HG02938 (cell line): ENCODE results near the gene ANKRD2.
"Not testable (repeated sequence)": the region's sequence is repeated elsewhere in the genome, so short reads cannot be mapped to it uniquely, and the experiment has no call there.

ENCODE experiments used
- ATAC-seq: cut with Tn5 transposase; IDR thresholded peaks from one replicate; pipeline ENCODE4 v1.9.1; 2021; ENCODE audit warnings: mild to moderate bottlenecking, moderate library complexity; ENCODE audit not compliant: unreplicated experiment

The ANKRD2 gene

DNA sequence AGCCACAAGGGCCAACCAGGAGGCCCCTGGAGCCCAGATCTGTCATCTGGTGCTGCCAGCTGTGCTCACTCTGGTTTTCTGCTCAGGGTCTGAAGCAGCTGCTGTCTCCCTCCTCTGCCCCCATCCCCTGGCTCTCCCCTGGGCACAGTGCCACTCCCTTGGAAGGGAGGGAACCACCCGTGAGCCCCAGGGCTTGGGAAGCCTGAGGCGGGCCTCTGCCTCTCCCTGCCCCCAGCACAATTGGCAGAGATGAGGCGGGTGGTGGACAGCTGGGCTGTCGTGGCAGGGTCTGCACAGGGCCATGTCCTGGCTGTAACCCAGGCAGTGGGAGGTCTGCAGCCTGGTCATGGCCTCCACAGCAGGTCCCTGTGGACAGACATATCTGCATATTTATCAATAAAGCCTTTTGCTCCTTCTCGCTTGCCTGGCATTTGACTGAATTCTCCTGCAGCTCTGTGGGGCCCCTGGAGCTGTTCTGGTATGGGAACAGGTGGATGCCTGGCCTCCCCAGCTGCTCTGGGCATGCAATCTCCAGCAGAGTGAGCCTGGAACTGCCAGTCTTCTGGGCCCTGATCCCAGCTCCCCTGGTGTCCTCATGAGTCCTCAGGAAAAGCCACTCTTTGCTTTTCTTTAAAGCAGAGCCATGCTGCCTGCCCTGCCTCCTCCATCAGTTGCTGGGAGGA lies 1.6 kb upstream of the ANKRD2 start:
- no peak for ATAC-seq

GRCh38 chr10:97571622-97572021 lies 957 bp upstream of the ANKRD2 start:
- no peak for ATAC-seq

GRCh38 chr10:97573021-97573420 lies 442 bp downstream of the ANKRD2 start:
- no peak for ATAC-seq

GRCh38 chr10:97573672-97574071 lies 1.1 kb downstream of the ANKRD2 start:
- ATAC-seq, result no peak

GRCh38 chr10:97574374-97575126 lies 2.0 kb downstream of the ANKRD2 start:
- ATAC-seq, result no peak

GRCh38 chr10:97575127-97575668 lies 2.6 kb downstream of the ANKRD2 start:
- ATAC-seq, result no peak

GRCh38 chr10:97576487-97576886 lies 3.9 kb downstream of the ANKRD2 start:
- not testable (repeated sequence) for ATAC-seq

DNA sequence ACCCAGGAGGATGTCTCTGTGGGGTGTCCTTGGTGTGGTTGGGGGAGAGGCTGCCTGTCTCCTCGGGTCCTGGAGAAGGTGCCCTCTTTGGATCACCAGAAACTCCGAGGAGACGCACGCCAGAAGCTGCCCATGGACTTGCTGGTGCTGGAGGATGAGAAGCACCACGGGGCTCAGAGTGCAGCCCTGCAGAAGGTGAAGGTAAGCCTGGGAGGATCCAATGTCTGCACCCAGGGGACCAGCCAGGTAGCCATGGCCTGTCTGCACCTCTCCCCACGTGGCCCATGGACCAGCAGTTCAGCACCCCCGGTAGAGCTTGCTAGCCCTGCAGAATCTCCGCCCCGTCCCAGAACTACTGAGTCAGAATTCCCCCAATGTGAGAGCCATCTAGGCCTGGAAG lies 5.1 kb downstream of the ANKRD2 start:
- no peak for ATAC-seq

DNA sequence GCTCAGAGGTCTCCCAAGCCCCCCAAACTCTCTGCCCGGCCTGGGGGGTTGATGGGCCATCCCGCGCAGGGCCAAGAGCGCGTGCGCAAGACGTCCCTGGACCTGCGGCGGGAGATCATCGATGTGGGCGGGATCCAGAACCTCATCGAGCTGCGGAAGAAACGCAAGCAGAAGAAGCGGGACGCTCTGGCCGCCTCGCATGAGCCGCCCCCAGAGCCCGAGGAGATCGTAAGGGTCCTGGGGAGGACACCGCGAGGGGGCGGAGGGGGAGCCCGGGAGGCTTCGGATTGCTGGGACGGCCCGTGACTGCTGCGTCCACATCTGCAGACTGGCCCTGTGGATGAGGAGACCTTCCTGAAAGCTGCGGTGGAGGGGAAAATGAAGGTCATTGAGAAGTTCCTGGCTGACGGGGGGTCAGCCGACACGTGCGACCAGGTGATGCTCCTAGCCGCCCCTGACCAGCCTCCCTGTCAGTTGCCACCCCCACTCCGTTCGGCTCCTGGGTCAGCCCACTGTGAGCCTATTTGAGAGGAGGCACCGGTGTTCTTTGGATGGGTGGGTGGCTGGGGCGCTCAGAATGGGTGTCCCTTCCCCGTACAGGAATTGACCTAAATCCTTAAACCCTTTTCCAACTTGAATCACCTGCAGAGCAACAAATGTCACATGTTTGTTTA lies 5.7 kb downstream of the ANKRD2 start:
- ATAC-seq, result no peak

DNA sequence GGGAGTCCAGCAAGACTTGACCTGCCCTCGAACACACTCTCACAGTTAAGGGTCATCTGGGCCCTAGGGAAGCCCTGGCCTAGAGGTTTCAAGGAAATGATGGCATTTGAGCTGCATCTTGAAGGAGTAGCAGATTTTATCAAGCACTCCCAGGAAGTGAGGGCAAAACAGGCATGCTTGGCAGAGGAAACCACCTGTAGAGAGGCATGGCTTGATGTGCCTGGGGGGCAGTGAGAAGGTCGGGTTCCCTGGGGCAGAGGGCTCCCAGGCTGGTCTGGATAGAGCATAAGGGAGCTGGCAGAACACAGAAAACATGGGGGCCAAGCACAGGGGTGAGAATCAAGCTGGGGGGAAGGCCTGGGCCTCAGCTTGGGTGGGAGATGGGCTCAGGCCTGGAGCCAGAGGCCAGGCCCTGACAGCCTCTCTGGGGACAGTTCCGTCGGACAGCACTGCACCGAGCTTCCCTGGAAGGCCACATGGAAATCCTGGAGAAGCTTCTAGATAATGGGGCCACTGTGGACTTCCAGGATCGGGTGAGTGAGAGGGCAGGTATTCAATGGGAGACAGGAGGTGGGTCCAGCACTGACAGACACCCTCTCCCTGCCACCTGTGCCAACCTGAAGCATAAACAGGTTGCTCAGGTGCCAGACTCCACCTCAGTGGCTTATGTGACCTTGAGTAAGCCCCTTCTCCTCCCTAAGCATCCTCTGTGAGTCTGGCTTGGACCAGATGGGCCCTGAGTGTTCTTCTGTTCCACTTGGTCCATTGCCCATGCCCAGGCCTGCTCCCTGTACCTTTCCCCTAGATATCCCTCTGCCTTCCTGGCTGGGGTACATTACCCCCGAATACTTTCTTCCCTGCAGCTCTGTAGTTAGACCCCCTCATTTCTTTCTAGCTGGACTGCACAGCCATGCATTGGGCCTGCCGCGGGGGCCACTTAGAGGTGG lies 8.1 kb downstream of the ANKRD2 start:
- ATAC-seq, result no peak

DNA sequence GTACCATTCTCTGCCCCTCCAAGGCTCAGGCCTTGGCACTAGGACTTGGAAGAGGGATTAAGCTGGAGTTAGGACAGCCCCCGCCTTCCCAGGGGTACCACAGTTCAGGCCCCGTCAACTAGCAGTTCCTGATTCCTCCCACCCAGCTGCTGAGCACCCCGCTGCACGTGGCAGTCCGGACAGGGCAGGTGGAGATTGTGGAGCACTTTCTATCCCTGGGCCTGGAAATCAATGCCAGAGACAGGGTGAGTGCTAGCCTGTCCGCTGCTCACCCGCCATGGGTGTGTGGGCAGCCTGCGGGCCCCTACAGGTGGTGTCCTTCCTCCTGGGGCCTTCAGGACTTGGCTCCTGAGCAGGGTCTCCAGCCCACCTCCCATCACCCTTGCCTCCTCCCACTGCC lies 9.6 kb downstream of the ANKRD2 start:
- ATAC-seq, result no peak

DNA sequence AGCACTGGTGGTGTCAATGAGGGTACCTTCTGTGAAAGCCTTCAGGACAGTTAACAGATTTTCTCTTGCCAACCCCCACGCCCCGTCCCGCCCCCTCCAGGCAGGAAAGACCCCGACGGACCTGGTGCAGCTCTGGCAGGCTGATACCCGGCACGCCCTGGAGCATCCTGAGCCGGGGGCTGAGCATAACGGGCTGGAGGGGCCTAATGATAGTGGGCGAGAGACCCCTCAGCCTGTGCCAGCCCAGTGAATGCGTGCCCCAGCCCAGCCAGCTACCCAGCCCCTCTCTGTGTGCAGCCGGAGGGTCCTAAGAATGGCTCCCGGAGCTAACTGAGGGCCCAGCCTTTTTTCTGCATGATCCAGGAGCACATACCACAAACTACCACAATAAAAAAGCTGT lies 10.9 kb downstream of the ANKRD2 start:
- no peak for ATAC-seq

- no peak for ATAC-seq
Measured at GRCh38 chr10:97584060-97584797, 11.7 kb downstream of the ANKRD2 start, which contains the start of gene HOGA1. Gene HOGA1 (plus strand): TSS chr10:97584389. CDS start chr10:97584704, 315 bp downstream.

- no peak for ATAC-seq
Measured at GRCh38 chr10:97584798-97585438, 12.3 kb downstream of the ANKRD2 start.

- ATAC-seq, result no peak
Measured at GRCh38 chr10:97585439-97585811, 12.8 kb downstream of the ANKRD2 start.

- no peak for ATAC-seq
Measured at GRCh38 chr10:97587183-97587582, 14.6 kb downstream of the ANKRD2 start.

DNA sequence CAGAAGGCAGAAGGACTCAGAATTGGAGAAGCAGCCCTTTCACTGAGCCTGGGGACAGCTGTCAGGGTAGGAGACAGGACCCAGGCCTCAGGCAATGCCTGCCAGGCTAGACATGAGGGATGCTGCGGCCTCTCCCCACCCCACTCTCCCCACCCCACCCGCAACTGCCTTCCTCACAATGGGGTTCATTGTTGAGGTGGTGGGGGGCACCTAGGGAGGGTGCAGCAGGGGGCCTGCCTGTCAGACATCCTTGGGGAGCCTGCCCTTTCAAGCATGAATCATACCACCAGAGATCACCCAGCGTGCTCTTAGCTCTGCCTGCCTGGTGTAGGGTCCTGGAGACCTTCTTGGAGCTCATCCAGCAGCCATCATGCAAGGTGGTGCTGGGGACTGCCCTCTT lies 16.9 kb downstream of the ANKRD2 start, which contains the start of gene C10orf62:
Gene C10orf62, plus strand, starts transcription at position 243 of the 400 bp plus-strand sequence. CDS start 177 bp downstream, outside the sequence.
- no peak for ATAC-seq

- ATAC-seq, result no peak
Measured at GRCh38 chr10:97590082-97590747, 17.6 kb downstream of the ANKRD2 start.
